Karpas-422 (cell line): ENCODE results near the gene GOLGA8B. TPM values are rescaled to one million over a fixed set of nuclear protein-coding genes. Genes with fewer than 3 reads are reported as not detected.
"Not testable (repeated sequence)": the region's sequence is repeated elsewhere in the genome, so short reads cannot be mapped to it uniquely, and the experiment has no call there.

Experiments used
- DNase-seq: peaks from one replicate; pipeline ENCODE4 v3.0.0-alpha.2; 2015
- H2AFZ ChIP-seq: fragments of 200-600 bp; sonication (generic); 2 replicates; pipeline ENCODE4 v1.6.1; 2014; ENCODE audit warnings: antibody characterized with exemption, low read length, mixed read lengths
- H3K27ac ChIP-seq: fragments of 200-600 bp; sonication (generic); 2 replicates; pipeline ENCODE4 v1.5.1; 2014; ENCODE audit warnings: mild to moderate bottlenecking, low read length, moderate library complexity
- H3K27me3 ChIP-seq: fragments of 200-600 bp; sonication (generic); 2 replicates; pipeline ENCODE4 v1.6.1; 2014; ENCODE audit warnings: low read length, mixed read lengths
- H3K36me3 ChIP-seq: fragments of 200-600 bp; sonication (generic); 2 replicates; pipeline ENCODE4 v1.6.1; 2014; ENCODE audit warnings: low read length, mixed read lengths; ENCODE audit not compliant: insufficient read depth
- H3K4me1 ChIP-seq: fragments of 200-600 bp; sonication (generic); 2 replicates; pipeline ENCODE4 v1.6.1; 2014; ENCODE audit warnings: mild to moderate bottlenecking, low read length, mixed read lengths
- H3K4me2 ChIP-seq: fragments of 200-600 bp; sonication (generic); 2 replicates; pipeline ENCODE4 v1.6.1; 2014; ENCODE audit warnings: low read length, low read depth, mild to moderate bottlenecking; ENCODE audit not compliant: poor library complexity, severe bottlenecking
- H3K4me3 ChIP-seq: fragments of 200-600 bp; sonication (generic); 2 replicates; pipeline ENCODE4 v1.5.1; 2014; ENCODE audit warnings: mild to moderate bottlenecking, antibody characterized with exemption, low read length, mixed read lengths
- H3K79me2 ChIP-seq: fragments of 200-600 bp; sonication (generic); 2 replicates; pipeline ENCODE4 v1.6.1; 2014; ENCODE audit warnings: mild to moderate bottlenecking, low read length, mixed read lengths
- H3K9ac ChIP-seq: fragments of 200-600 bp; sonication (generic); 2 replicates; pipeline ENCODE4 v1.6.0; 2014; ENCODE audit warnings: low read length
- H3K9me2 ChIP-seq: fragments of 200-600 bp; sonication (generic), shearing (Covaris generic); replicated peaks from 2 replicates; pipeline ENCODE4 v1.6.0; 2014; ENCODE audit warnings: mild to moderate bottlenecking, low read length, moderate library complexity; ENCODE audit not compliant: insufficient read depth
- H3K9me3 ChIP-seq: fragments of 300-700, 200-600 bp; sonication (generic); 2 replicates; pipeline ENCODE4 v1.6.1; 2014; ENCODE audit warnings: low read length, mixed read lengths
- H4K20me1 ChIP-seq: fragments of 200-600 bp; sonication (generic); 2 replicates; pipeline ENCODE4 v1.6.1; 2014; ENCODE audit warnings: mild to moderate bottlenecking, antibody characterized with exemption, low read length, low read depth; ENCODE audit not compliant: insufficient read depth
- total RNA-seq: library from RNA; depleted of rRNA; stranded (reverse); fragments of >200 nt; shearing (Covaris generic); gene quantifications from 2 replicates; pipeline ENCODE4 v1.2.3, GENCODE V29; 2014; ENCODE audit warnings: low replicate concordance

The GOLGA8B gene
- total RNA-seq, 1 experiment from 2014 or later: 96.7 TPM

DNA sequence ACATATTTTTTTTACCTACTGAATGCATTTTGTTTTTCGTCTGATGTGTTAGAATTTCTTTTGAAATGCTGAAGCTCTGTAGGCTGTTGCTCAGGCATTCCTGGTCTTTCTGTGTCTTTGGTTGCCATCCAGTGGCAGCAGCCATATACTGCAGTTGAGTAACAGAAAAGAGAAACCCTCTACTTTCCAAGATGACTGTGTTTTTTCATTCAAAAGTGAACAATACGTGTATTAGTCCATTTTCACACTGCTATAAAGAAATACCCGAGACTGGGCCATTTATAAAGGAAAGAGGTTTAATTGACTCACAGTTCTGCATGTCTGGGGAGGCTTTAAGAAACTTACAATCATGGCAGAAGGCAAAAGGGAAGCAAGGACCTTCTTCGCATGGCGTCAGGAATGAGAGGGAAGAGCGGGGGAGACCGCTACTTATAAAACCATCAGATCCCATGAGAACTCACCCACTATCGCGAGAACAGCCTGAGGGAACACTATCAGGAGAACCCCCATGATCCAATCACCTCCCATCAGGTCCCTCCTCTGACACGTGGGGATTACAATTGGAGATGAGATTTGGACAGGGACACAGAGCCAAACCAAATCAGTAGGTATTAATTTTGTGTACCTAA, 4.7 kb upstream of the GOLGA8B start:
- peak overlapping the region; percentile 77; the same call in 1 of the 2 replicates for H2AFZ ChIP-seq
- H3K36me3 ChIP-seq: no peaks in the 10 kb centered on the region
- H3K4me3 ChIP-seq: peak overlapping the region; percentile 55
- H3K4me2 ChIP-seq: peak overlapping the region; percentile 73
- DNase-seq: peak; percentile 88
- H4K20me1 ChIP-seq: no peaks in the 10 kb centered on the region
- H3K9ac ChIP-seq: peak overlapping the region; percentile 59
- H3K27ac ChIP-seq: no peak overlapping the region
- no peaks in the 10 kb centered on the region for H3K9me3 ChIP-seq
- peaks cover 16% of the 10 kb centered on the region for H3K4me1 ChIP-seq
- H3K79me2 ChIP-seq: peaks cover 2% of the 10 kb centered on the region; the same call in 1 of the 2 replicates
- no peaks in the 10 kb centered on the region for H3K9me2 ChIP-seq
- H3K27me3 ChIP-seq: no peaks in the 10 kb centered on the region

DNA sequence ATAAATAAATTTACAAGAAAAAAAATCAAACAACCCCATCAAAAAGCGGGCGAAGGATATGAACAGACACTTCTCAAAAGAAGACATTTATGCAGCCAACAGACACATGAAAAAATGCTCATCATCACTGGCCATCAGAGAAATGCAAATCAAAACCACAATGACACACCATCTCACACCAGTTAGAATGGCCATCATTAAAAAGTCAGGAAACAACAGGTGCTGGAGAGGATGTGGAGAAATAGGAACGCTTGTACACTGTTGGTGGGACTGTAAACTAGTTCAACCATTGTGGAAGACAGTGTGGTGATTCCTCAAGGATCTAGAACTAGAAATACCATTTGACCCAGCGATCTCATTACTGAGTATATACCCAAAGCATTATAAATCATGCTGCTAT, 2.5 kb upstream of the GOLGA8B start:
- not testable (repeated sequence) for H2AFZ ChIP-seq, DNase-seq, H3K36me3 ChIP-seq, H3K4me3 ChIP-seq, H3K4me2 ChIP-seq, H3K9ac ChIP-seq, H3K9me2 ChIP-seq, H3K27me3 ChIP-seq, H3K27ac ChIP-seq, H3K9me3 ChIP-seq
- peaks cover 27% of the 10 kb centered on the region for H3K4me1 ChIP-seq
- H4K20me1 ChIP-seq: peaks cover 13% of the 10 kb centered on the region; the same call in 1 of the 2 replicates
- H3K79me2 ChIP-seq: peaks cover 24% of the 10 kb centered on the region

DNA sequence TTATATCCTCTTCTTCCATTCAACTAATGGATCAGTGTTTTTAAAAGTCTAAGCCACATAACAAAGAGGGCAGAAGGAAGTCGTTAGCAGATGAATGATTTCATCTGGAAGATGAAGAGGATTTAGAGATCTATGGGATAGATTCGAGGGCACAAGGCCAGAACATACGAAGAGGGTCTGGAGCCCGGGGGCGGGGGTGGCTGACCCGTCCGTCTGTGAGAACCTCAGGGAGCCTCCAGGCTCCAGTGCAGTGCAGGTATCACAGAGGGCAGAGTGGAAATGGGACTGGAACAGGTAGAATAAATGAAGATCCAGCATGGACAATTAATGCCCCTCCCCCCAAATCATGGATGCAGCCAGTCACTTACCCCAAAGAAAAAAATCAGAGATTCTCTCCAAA, 1.5 kb upstream of the GOLGA8B start:
- H3K4me2 ChIP-seq: peak overlapping the region; percentile 99
- H3K27me3 ChIP-seq: no peaks in the 10 kb centered on the region
- no peaks in the 10 kb centered on the region for H3K36me3 ChIP-seq
- peaks cover 34% of the 10 kb centered on the region for H3K79me2 ChIP-seq
- H3K27ac ChIP-seq: no peak overlapping the region
- DNase-seq: no peak
- H3K9me2 ChIP-seq: no peaks in the 10 kb centered on the region
- peaks cover 27% of the 10 kb centered on the region for H3K4me1 ChIP-seq
- no peak overlapping the region for H3K4me3 ChIP-seq
- peaks cover 16% of the 10 kb centered on the region; the same call in 1 of the 2 replicates for H4K20me1 ChIP-seq
- H2AFZ ChIP-seq: no peak overlapping the region
- H3K9me3 ChIP-seq: no peaks in the 10 kb centered on the region
- no peak overlapping the region for H3K9ac ChIP-seq

- H3K9ac ChIP-seq: peak overlapping the region; percentile 96
Measured at GRCh38 chr15:34584330-34584668, 848 bp upstream of the GOLGA8B start.

DNA sequence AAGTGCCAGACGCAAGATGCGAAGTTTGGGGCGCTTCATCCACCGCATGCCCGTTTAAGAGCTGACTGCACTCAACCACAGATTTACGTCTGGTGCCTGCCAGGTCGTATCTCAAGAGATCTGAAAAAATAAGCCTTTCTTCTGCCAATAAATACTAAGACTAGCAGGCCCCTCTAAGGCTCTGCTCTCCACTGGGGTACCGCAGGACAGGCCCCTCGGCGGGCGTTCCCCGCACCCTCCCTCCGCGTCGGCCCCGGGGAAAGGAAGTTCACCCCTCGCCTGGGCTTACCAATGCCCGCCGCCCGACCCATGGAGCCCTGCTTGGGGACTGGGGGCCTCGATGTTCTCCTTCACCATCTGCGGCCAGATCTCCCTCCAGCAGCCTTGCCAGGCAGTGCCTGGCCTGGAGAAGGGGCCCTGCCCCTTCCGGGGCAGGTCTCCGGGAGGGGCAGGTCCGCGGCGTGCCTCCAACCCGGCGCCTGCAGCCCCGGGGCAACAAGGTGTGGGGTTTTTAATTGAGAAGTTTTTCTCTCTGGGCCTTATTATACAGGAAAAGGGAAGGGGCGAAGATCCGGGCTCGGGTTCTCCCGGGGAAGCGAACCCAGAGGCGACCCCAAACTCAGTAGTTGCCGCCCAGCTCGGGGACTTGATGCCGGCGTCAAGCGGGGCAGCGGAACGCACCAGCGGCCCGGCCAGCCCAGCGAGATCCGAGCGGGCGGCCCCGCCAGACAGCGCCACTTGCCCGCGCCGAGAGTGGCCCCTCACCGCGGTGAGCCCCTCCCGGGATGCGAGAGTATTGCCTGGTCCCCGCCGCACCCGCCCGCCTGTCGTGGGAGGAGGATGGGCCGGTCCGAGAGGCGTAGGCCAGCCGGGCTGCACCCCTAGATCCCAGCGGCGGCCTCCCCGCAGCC, 735 bp downstream of the GOLGA8B start:
- Histone ChIP-seq H3K9ac (peak overlapping the region; percentile 96), H3K4me2 (peak overlapping the region; percentile 99), H3K36me3 (no peaks in the 10 kb centered on the region), H4K20me1 (peaks cover 19% of the 10 kb centered on the region; the same call in 1 of the 2 replicates), H3K27ac (0 out of 2 replicates have a peak overlapping the region, but pooled peaks have one; percentile 11), H3K4me1 (peaks cover 18% of the 10 kb centered on the region), H3K9me2 (no peaks in the 10 kb centered on the region), H3K4me3 (peak overlapping the region; percentile 97), H3K27me3 (no peaks in the 10 kb centered on the region), H3K79me2 (peaks cover 57% of the 10 kb centered on the region), H3K9me3 (no peaks in the 10 kb centered on the region), H2AFZ (peak overlapping the region; percentile 92)
- peak; percentile 79 for DNase-seq

More at GRCh38 chr15:34584330-34584668, 848 bp upstream of the GOLGA8B start:
- peak overlapping the region; percentile 99 for H3K4me2 ChIP-seq
- H4K20me1 ChIP-seq: peaks cover 16% of the 10 kb centered on the region; the same call in 1 of the 2 replicates
- H3K27ac ChIP-seq: no peak overlapping the region
- H3K79me2 ChIP-seq: peaks cover 41% of the 10 kb centered on the region
- peaks cover 27% of the 10 kb centered on the region for H3K4me1 ChIP-seq
- H3K9me3 ChIP-seq: no peaks in the 10 kb centered on the region
- peak; percentile 52 for DNase-seq
- no peaks in the 10 kb centered on the region for H3K9me2 ChIP-seq
- H3K4me3 ChIP-seq: peak overlapping the region; percentile 97
- H3K36me3 ChIP-seq: no peaks in the 10 kb centered on the region
- peak overlapping the region; percentile 92 for H2AFZ ChIP-seq
- no peaks in the 10 kb centered on the region for H3K27me3 ChIP-seq

DNA sequence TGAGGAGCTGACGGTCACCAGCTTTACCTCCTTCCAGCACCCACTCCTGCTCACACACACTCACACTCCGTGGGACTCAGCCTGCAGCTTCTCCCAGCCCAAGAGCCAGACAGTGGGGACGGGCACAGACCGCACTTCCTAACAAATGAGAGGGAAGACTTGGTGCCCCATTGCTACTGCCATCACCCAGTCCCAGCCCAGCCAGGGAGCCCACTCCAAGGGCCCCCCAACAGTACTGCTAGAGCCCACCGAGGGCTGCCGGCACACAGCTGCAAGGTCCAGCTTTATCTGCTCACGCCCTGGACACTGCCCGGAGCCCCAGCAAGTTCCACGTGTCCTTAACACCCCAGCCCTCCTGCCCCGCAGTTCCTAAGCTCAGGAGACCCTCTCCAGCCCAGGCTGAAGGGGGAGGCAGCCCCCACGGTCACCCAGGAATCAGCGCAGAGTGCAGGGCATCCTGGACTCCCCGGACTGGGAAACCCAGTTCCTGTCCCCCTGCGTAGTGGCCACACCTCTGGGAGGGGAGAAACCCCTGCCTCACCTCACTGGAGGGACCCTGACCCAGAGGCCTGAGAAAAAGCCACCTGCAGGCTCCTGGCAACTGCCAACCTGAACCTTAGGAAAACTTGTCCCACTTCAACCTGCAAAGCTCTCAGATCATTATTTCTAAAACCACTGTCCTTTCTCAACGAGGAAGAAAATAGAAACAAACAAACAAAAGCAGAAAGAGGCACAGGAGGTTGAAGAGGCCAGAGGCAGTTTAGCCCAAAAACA, 1.6 kb downstream of the GOLGA8B start:
- H3K79me2 ChIP-seq: peaks cover 65% of the 10 kb centered on the region
- not testable (repeated sequence) for H3K27ac ChIP-seq

DNA sequence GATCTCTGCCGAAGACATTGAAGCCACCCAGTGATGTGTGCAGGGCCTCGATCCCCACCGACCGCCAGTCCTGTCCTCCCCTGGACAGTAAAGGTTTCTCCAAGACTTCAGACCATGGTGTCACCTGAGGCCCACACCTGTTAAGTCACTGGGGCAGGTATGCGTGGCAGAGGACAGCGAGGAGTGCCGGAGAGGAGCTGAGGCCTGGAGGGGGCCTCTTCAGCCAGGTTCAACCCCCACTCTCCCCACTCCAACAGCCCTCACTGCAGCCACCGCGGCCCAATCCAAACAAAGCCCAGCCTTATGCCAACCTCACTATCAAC, 2.4 kb downstream of the GOLGA8B start:
- H3K4me1 ChIP-seq: peaks cover 17% of the 10 kb centered on the region
- DNase-seq: no peak
- no peaks in the 10 kb centered on the region for H3K27me3 ChIP-seq
- H3K27ac ChIP-seq: no peak overlapping the region
- no peaks in the 10 kb centered on the region for H3K9me2 ChIP-seq
- H3K9me3 ChIP-seq: no peaks in the 10 kb centered on the region
- no peak overlapping the region for H3K4me3 ChIP-seq
- H3K9ac ChIP-seq: no peak overlapping the region
- no peak overlapping the region for H3K4me2 ChIP-seq
- no peak overlapping the region for H2AFZ ChIP-seq
- peaks cover 19% of the 10 kb centered on the region; the same call in 1 of the 2 replicates for H4K20me1 ChIP-seq
- peaks cover 74% of the 10 kb centered on the region for H3K79me2 ChIP-seq
- no peaks in the 10 kb centered on the region for H3K36me3 ChIP-seq

More for the DNA sequence above, 1.6 kb downstream of the GOLGA8B start:
- Histone ChIP-seq H3K4me2 (peak overlapping the region; percentile 99), H4K20me1 (peaks cover 19% of the 10 kb centered on the region; the same call in 1 of the 2 replicates), H3K4me1 (peaks cover 17% of the 10 kb centered on the region), H2AFZ (peak overlapping the region; percentile 92), H3K4me3 (peak overlapping the region; percentile 97), H3K9ac (peak overlapping the region; percentile 96)
- not testable (repeated sequence) for H3K27me3 ChIP-seq, H3K9me3 ChIP-seq, H3K9me2 ChIP-seq, DNase-seq, H3K36me3 ChIP-seq
